ENCODE results near the gene MAST2.

Gene MAST2

GRCh38 chr1:45908611-45909140, 105.3 kb downstream of the MAST2 start:
- no peak overlapping the region for H3K4me3 ChIP-seq (ENCODE audit: low read depth, low read length)
- DNase-seq (ENCODE audit: low read depth) = no peak
- no peak for TF ChIP-seq CTCF (IDR thresholded peaks at IDR 0.05; ENCODE audit: control insufficient read depth, extremely low read depth, insufficient read depth)

- DNase-seq (ENCODE audit: low read depth) = no peak
- no peak for TF ChIP-seq CTCF (IDR thresholded peaks at IDR 0.05; ENCODE audit: control insufficient read depth, extremely low read depth, insufficient read depth)
- H3K4me3 ChIP-seq (ENCODE audit: low read depth, low read length) = no peak overlapping the region
These were observed 108.2 kb downstream of the MAST2 start for GRCh38 chr1:45911634-45912033.

GRCh38 chr1:45913183-45913683, 109.8 kb downstream of the MAST2 start:
- no peak for DNase-seq (ENCODE audit: low read depth)
- no peak for TF ChIP-seq CTCF (IDR thresholded peaks at IDR 0.05; ENCODE audit: control insufficient read depth, extremely low read depth, insufficient read depth)
- no peak overlapping the region for H3K4me3 ChIP-seq (ENCODE audit: low read depth, low read length)

- no peak for DNase-seq (ENCODE audit: low read depth)
- TF ChIP-seq CTCF (IDR thresholded peaks at IDR 0.05; ENCODE audit: control insufficient read depth, extremely low read depth, insufficient read depth) = no peak
- no peak overlapping the region for H3K4me3 ChIP-seq (ENCODE audit: low read depth, low read length)
These were observed 110.5 kb downstream of the MAST2 start for GRCh38 chr1:45913731-45914501.

GRCh38 chr1:45914836-45915235, 111.4 kb downstream of the MAST2 start:
- no peak overlapping the region for H3K4me3 ChIP-seq (ENCODE audit: low read depth, low read length)

GRCh38 chr1:45922374-45922773, 119.0 kb downstream of the MAST2 start:
- no peak for DNase-seq (ENCODE audit: low read depth)
- TF ChIP-seq CTCF (IDR thresholded peaks at IDR 0.05; ENCODE audit: control insufficient read depth, extremely low read depth, insufficient read depth) = no peak
- no peak overlapping the region for H3K4me3 ChIP-seq (ENCODE audit: low read depth, low read length)

More at GRCh38 chr1:45914836-45915235, 111.4 kb downstream of the MAST2 start:
- no peak for TF ChIP-seq CTCF (IDR thresholded peaks at IDR 0.05; ENCODE audit: control insufficient read depth, extremely low read depth, insufficient read depth)
- no peak for DNase-seq (ENCODE audit: low read depth)
